ENCODE results near the gene CCND3.

CCND3 gene

GRCh38 chr6:41941280-41942066, at the start of gene CCND3:
TSS of gene CCND3 (minus strand) at chr6:41941808. CDS start at chr6:41941649, 159 bp downstream.
- peak; percentile 93 to 95 for DNase-seq

GRCh38 chr6:41986339-41986738, 44.7 kb upstream of the CCND3 start:
- no peak for DNase-seq

GRCh38 chr6:41984623-41985022, 43.0 kb upstream of the CCND3 start:
- DNase-seq, result no peak

- DNase-seq, result peak in 1 of 2 experiments; percentile 57
Measured at GRCh38 chr6:41976794-41977484, 35.3 kb upstream of the CCND3 start.

- DNase-seq, result no peak
Measured at GRCh38 chr6:41975276-41975675, 33.7 kb upstream of the CCND3 start.

GRCh38 chr6:41974281-41974825, 32.7 kb upstream of the CCND3 start:
- DNase-seq, result no peak

- DNase-seq, result no peak
Measured at GRCh38 chr6:41972826-41973225, 31.2 kb upstream of the CCND3 start.

- peak; percentile 61 to 74 for DNase-seq
Measured at GRCh38 chr6:41970436-41970846, 28.8 kb upstream of the CCND3 start.

GRCh38 chr6:41967312-41968287, 26.0 kb upstream of the CCND3 start:
- peak in 1 of 2 experiments; percentile 7 for DNase-seq

- DNase-seq, result peak in 1 of 2 experiments; percentile 23
Measured at GRCh38 chr6:41966961-41967311, 25.3 kb upstream of the CCND3 start.

GRCh38 chr6:41966214-41966920, 24.8 kb upstream of the CCND3 start:
- no peak for DNase-seq

- DNase-seq, result peak in 1 of 2 experiments; percentile 1
Measured at GRCh38 chr6:41965429-41966213, 24.0 kb upstream of the CCND3 start.

- DNase-seq, result no peak
Measured at GRCh38 chr6:41964201-41964887, 22.7 kb upstream of the CCND3 start.

GRCh38 chr6:41963371-41963770, 21.8 kb upstream of the CCND3 start:
- DNase-seq, result no peak

- no peak for DNase-seq
Measured at GRCh38 chr6:41960028-41960427, 18.4 kb upstream of the CCND3 start.

GRCh38 chr6:41958022-41958856, 16.6 kb upstream of the CCND3 start:
- DNase-seq, result peak in 1 of 2 experiments; percentile 52

- no peak for DNase-seq
Measured at GRCh38 chr6:41957117-41957516, 15.5 kb upstream of the CCND3 start.

- no peak for DNase-seq
Measured at GRCh38 chr6:41955412-41955811, 13.8 kb upstream of the CCND3 start.

GRCh38 chr6:41954668-41955067, 13.1 kb upstream of the CCND3 start:
- DNase-seq, result no peak

Data from activated CD4-positive, alpha-beta T cell treated with anti-CD3 and anti-CD28 coated beads, Interleukin-2, amount 50 U/mL, for 48 hours (primary cell).